HEK293T (cell line): ENCODE results near the gene ABHD17A.
"Not testable (repeated sequence)": the region's sequence is repeated elsewhere in the genome, so short reads cannot be mapped to it uniquely, and the experiment has no call there.

Source experiments
- CTCF ChIA-PET: fragments of 350-600 bp; formaldehyde crosslinking; extraction: SDS; loops from one replicate; lab custom pipeline; 2021; ENCODE audit warnings: antibody characterized with exemption, inconsistent platforms; lab: Yijun Ruan, JAX
- POLR2A ChIA-PET: fragments of 350-600 bp; formaldehyde crosslinking; extraction: SDS; loops from one replicate; lab custom pipeline; 2020; ENCODE audit warnings: antibody characterized with exemption, inconsistent platforms; lab: Yijun Ruan, JAX
- DNase-seq: peaks from one replicate; pipeline ENCODE4 v3.0.0; 2012; ENCODE audit warnings: mixed read lengths; ENCODE audit errors: extremely low spot score
- ARNT ChIP-seq: fragments of 450-650 bp; IDR thresholded peaks from 2 replicates; pipeline ENCODE4 v1.6.1; 2017; ENCODE audit warnings: mild to moderate bottlenecking
- BHLHE40 ChIP-seq: fragments of 450-650 bp; IDR thresholded peaks from 2 replicates; pipeline ENCODE4 v1.6.1; 2016; ENCODE audit warnings: mild to moderate bottlenecking, moderate library complexity, borderline replicate concordance
- CTBP1 ChIP-seq: fragments of 450-650 bp; IDR thresholded peaks from 2 replicates; pipeline ENCODE4 v1.6.1; 2016; ENCODE audit warnings: borderline replicate concordance
- ELF4 ChIP-seq: fragments of 450-650 bp; IDR thresholded peaks from 2 replicates; pipeline ENCODE4 v1.6.1; 2017; ENCODE audit warnings: antibody characterized with exemption
- FOXA1 ChIP-seq: fragments of 450-650 bp; IDR thresholded peaks from 2 replicates; pipeline ENCODE4 v1.6.1; 2016; ENCODE audit warnings: mild to moderate bottlenecking
- FOXK2 ChIP-seq: fragments of 450-650 bp; IDR thresholded peaks from 2 replicates; pipeline ENCODE4 v1.6.1; 2016; ENCODE audit warnings: mild to moderate bottlenecking
- FOXM1 ChIP-seq: fragments of 450-650 bp; IDR thresholded peaks from 2 replicates; pipeline ENCODE4 v1.6.1; 2017; ENCODE audit warnings: mild to moderate bottlenecking, borderline replicate concordance
- HDGF ChIP-seq: fragments of 450-650 bp; IDR thresholded peaks from 2 replicates; pipeline ENCODE4 v1.6.1; 2017; ENCODE audit warnings: antibody characterized with exemption, borderline replicate concordance
- L3MBTL2 ChIP-seq: fragments of 450-650 bp; conservative IDR thresholded peaks from 2 replicates; pipeline ENCODE4 v1.6.1; 2016; ENCODE audit warnings: mild to moderate bottlenecking
- LEF1 ChIP-seq: fragments of 450-650 bp; IDR thresholded peaks from 2 replicates; pipeline ENCODE4 v1.6.1; 2017; ENCODE audit warnings: mild to moderate bottlenecking, borderline replicate concordance
- PKNOX1 ChIP-seq: fragments of 450-650 bp; IDR thresholded peaks from 2 replicates; pipeline ENCODE4 v1.6.1; 2016
- SP1 ChIP-seq: fragments of 450-650 bp; IDR thresholded peaks from 2 replicates; pipeline ENCODE4 v1.6.1; 2017
- TARDBP ChIP-seq: fragments of 450-650 bp; IDR thresholded peaks from 2 replicates; pipeline ENCODE4 v1.6.1; 2016
- ZNF384 ChIP-seq: fragments of 450-650 bp; IDR thresholded peaks from 2 replicates; pipeline ENCODE4 v1.6.1; 2016

Gene ABHD17A

GRCh38 chr19:1882089-1882785 is 3.1 kb downstream of the ABHD17A start:
- no peak for TF ChIP-seq FOXK2
- no peak for TF ChIP-seq ZNF384
- TF ChIP-seq PKNOX1, result no peak
- ChIA-PET POLR2A (no interaction called here), CTCF (no interaction called here)
- DNase-seq, result no peak

- DNase-seq, CTCF ChIA-PET, POLR2A ChIA-PET: not testable (repeated sequence)
Observed at GRCh38 chr19:1881393-1882088, 3.8 kb downstream of the ABHD17A start.

- ChIA-PET CTCF (interaction anchor here (0.5 kb wide), 1 partner anchor 14 kb away, joined by 6 read pairs; no protein-coding TSS in a partner anchor), POLR2A (no interaction called here)
- DNase-seq, result no peak
- TF ChIP-seq CTBP1, result no peak
- no peak for TF ChIP-seq HDGF
- TF ChIP-seq LEF1, result no peak
- TF ChIP-seq BHLHE40, result no peak
- no peak for TF ChIP-seq TARDBP
- TF ChIP-seq L3MBTL2, result no peak
- no peak for TF ChIP-seq FOXM1
- TF ChIP-seq FOXA1, result no peak
- TF ChIP-seq PKNOX1, result no peak
- no peak for TF ChIP-seq ZNF384
Observed at GRCh38 chr19:1880611-1881392, 4.5 kb downstream of the ABHD17A start.

DNA sequence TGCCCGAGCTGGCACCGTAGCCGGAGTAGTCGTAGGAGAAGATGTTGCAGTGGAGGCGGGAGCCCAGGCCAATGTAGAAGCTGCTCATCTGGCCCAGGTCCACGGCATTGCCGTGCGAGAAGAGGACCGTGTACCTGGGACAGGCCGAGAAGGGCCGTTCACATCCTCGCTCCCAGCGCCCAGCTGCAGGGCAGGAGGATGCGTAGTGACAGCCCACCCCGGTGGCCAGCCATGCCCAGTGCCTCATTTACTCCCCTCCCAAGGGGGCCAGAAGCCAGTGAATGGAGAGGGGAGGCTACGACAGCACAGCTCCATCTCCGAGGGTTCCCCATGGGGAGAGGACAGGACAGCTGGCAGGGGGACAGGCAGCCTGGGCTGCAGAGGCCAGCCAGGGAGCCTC is 5.3 kb downstream of the ABHD17A start:
- CTCF ChIA-PET, POLR2A ChIA-PET, DNase-seq: not testable (repeated sequence)

GRCh38 chr19:1878583-1878982 is 6.7 kb downstream of the ABHD17A start:
- POLR2A ChIA-PET, DNase-seq, CTCF ChIA-PET: not testable (repeated sequence)

GRCh38 chr19:1877280-1877660 is 8.0 kb downstream of the ABHD17A start:
- CTCF ChIA-PET, DNase-seq: not testable (repeated sequence)
- POLR2A ChIA-PET, result interaction anchor here (1.6 to 1.7 kb wide), 3 partner anchors 8 to 13 kb away, joined by 3 to 17 read pairs (median 15); partner anchors contain the start of gene ABHD17A

DNA sequence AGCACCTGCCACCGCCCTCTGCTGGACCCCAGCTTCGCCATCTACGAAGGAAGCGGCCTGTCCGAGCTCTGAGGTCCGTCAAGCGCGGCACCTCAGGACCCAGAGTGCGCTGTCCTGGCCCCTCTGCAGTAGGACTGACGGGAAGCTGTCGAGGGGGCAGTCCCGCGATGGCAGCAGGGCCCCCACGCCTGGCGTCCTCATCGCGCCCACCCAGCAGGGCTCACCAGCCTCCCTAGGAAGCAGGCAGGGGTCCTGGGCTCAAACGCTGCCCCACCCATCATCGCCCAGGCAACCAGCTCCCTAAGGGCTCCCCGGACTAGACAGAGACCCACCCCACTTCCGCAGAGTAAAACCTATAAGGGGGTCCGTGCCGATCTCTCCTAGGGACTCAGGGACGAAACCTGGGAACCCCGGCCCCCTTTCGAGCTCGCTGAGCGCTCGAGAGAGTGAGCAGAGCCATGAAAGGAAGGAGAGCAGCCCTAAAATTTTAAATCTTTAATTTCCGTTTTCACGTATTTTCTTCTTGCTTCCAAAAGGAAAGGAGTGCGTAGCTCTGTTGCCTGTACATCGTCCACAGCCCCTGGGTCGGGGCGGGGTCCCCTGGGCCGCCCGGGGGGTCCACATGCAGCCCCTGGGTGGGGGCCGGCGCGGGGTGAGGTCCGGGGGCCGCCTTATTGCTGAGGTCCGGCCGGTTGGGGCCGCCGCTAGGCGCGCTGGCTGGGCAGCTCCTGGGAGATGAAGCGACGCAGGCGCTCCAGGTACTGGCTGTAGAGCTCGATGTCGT is 8.6 kb downstream of the ABHD17A start:
- ChIA-PET POLR2A (interaction anchor here (1.0 to 2.2 kb wide), 12 partner anchors 8 to 51 kb away, joined by 3 to 17 read pairs (median 6); partner anchors contain the start of genes ABHD17A, ADAT3 and SCAMP4), CTCF (interaction anchor here (0.6 to 0.9 kb wide), 2 partner anchors 21 to 456 kb away, joined by 3 read pairs; no protein-coding TSS in a partner anchor)
- not testable (repeated sequence) for DNase-seq

GRCh38 chr19:1875646-1876495 is 9.4 kb downstream of the ABHD17A start:
- ChIA-PET POLR2A (interaction anchor here (0.6 to 2.2 kb wide), 14 partner anchors 8 to 50 kb away, joined by 3 to 17 read pairs (median 6); partner anchors contain the start of genes ABHD17A, ADAT3 and SCAMP4), CTCF (interaction anchor here (0.6 to 1.9 kb wide), 3 partner anchors 21 to 455 kb away, joined by 3 to 5 read pairs (median 3); no protein-coding TSS in a partner anchor)
- peak; percentile 88 for DNase-seq
- TF ChIP-seq SP1 (no peak), ARNT (peak; percentile 87), ELF4 (peak; percentile 95), L3MBTL2 (peak; percentile 81)

- ChIA-PET POLR2A (interaction anchor here (0.6 to 2.2 kb wide), 4 partner anchors 11 to 49 kb away, joined by 3 to 11 read pairs (median 6); no protein-coding TSS in a partner anchor), CTCF (interaction anchor here (0.6 to 1.9 kb wide), 2 partner anchors 29 to 38 kb away, joined by 3 to 5 read pairs; no protein-coding TSS in a partner anchor)
- DNase-seq, result not testable (repeated sequence)
Observed at GRCh38 chr19:1875265-1875645, 10.0 kb downstream of the ABHD17A start.
